ENCODE results near the gene TMC5. TPM values are rescaled to one million over a fixed set of nuclear protein-coding genes. Genes with fewer than 3 reads are reported as not detected.

TMC5 gene
- total and polyA plus RNA-seq, 2 experiments from 2014 or later = 2.3 to 4.8 TPM

DNA sequence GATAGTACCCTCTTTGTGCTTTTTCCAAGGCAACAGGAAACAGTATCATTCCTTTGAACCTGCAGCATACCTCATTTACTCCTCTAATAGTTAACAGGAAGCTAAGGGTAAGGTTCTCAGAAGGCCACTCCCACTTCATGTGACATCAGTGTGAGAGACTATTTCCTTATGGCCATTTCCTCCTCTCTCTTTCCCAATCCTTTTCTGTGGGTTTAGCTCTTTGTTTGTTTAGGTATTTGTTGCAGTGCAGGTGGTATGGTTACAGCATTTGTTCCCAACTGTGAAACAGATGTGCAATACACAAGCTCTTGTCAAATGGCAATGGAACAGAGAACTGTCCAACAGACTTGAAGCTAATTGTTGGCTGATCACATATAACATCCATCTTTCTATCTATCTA, 14.7 kb downstream of the TMC5 start:
- Mint-ChIP-seq H3K36me3 (ENCODE audit: low read depth) (no peaks in the 10 kb centered on the region), H3K27me3 (ENCODE audit: insufficient read depth, low read depth, poor library complexity) (peaks cover 2% of the 10 kb centered on the region)
- ATAC-seq = no peak

More for the DNA sequence above, 14.7 kb downstream of the TMC5 start:
- Histone ChIP-seq H3K27ac (ENCODE audit: low read depth) (no peak overlapping the region), H3K79me2 (replicated peaks; ENCODE audit: insufficient read depth) (no peaks in the 10 kb centered on the region), H3F3A (replicated peaks; ENCODE audit: low read depth) (no peaks in the 10 kb centered on the region), H3K4me3 (no peak overlapping the region), H3K4me2 (no peak overlapping the region), H4K20me1 (replicated peaks; ENCODE audit: insufficient read depth) (no peaks in the 10 kb centered on the region), H3K27me3 (ENCODE audit: insufficient read depth) (no peaks in the 10 kb centered on the region), H3K4me1 (ENCODE audit: insufficient read depth) (peaks cover 7% of the 10 kb centered on the region), H3K36me3 (ENCODE audit: insufficient read depth) (no peaks in the 10 kb centered on the region), H2AFZ (no peak overlapping the region), H3K9me2 (ENCODE audit: insufficient read depth) (no peaks in the 10 kb centered on the region)
- Mint-ChIP-seq H3K4me1 (peaks cover 13% of the 10 kb centered on the region; the same call in 2 of the 3 replicates), H3K9me3 (no peaks in the 10 kb centered on the region), H3K4me3 (no peak overlapping the region), H3K27ac (no peak overlapping the region)
- peak; percentile 51 for DNase-seq (ENCODE audit: low spot score)
- TF ChIP-seq JUNB (IDR thresholded peaks at IDR 0.05; ENCODE audit: unreplicated experiment) (no peak), ZNF331 (CRISPR knock-in tag; IDR thresholded peaks at IDR 0.05; ENCODE audit: low read depth) (no peak), EZH2phosphoT487 (IDR thresholded peaks at IDR 0.05; ENCODE audit: unreplicated experiment) (no peak), ZNF114 (CRISPR knock-in tag; IDR thresholded peaks at IDR 0.05) (no peak), EZH2 (IDR thresholded peaks at IDR 0.05; ENCODE audit: low read depth, unreplicated experiment) (no peak), POLR2AphosphoS5 (IDR thresholded peaks at IDR 0.05; ENCODE audit: low read depth) (no peak), CREB1 (CRISPR knock-in tag; IDR thresholded peaks at IDR 0.05; ENCODE audit: low read depth) (no peak), NANOG (IDR thresholded peaks at IDR 0.05; ENCODE audit: borderline replicate concordance) (no peak)
- TF ChIP-seq, protein P1, sequence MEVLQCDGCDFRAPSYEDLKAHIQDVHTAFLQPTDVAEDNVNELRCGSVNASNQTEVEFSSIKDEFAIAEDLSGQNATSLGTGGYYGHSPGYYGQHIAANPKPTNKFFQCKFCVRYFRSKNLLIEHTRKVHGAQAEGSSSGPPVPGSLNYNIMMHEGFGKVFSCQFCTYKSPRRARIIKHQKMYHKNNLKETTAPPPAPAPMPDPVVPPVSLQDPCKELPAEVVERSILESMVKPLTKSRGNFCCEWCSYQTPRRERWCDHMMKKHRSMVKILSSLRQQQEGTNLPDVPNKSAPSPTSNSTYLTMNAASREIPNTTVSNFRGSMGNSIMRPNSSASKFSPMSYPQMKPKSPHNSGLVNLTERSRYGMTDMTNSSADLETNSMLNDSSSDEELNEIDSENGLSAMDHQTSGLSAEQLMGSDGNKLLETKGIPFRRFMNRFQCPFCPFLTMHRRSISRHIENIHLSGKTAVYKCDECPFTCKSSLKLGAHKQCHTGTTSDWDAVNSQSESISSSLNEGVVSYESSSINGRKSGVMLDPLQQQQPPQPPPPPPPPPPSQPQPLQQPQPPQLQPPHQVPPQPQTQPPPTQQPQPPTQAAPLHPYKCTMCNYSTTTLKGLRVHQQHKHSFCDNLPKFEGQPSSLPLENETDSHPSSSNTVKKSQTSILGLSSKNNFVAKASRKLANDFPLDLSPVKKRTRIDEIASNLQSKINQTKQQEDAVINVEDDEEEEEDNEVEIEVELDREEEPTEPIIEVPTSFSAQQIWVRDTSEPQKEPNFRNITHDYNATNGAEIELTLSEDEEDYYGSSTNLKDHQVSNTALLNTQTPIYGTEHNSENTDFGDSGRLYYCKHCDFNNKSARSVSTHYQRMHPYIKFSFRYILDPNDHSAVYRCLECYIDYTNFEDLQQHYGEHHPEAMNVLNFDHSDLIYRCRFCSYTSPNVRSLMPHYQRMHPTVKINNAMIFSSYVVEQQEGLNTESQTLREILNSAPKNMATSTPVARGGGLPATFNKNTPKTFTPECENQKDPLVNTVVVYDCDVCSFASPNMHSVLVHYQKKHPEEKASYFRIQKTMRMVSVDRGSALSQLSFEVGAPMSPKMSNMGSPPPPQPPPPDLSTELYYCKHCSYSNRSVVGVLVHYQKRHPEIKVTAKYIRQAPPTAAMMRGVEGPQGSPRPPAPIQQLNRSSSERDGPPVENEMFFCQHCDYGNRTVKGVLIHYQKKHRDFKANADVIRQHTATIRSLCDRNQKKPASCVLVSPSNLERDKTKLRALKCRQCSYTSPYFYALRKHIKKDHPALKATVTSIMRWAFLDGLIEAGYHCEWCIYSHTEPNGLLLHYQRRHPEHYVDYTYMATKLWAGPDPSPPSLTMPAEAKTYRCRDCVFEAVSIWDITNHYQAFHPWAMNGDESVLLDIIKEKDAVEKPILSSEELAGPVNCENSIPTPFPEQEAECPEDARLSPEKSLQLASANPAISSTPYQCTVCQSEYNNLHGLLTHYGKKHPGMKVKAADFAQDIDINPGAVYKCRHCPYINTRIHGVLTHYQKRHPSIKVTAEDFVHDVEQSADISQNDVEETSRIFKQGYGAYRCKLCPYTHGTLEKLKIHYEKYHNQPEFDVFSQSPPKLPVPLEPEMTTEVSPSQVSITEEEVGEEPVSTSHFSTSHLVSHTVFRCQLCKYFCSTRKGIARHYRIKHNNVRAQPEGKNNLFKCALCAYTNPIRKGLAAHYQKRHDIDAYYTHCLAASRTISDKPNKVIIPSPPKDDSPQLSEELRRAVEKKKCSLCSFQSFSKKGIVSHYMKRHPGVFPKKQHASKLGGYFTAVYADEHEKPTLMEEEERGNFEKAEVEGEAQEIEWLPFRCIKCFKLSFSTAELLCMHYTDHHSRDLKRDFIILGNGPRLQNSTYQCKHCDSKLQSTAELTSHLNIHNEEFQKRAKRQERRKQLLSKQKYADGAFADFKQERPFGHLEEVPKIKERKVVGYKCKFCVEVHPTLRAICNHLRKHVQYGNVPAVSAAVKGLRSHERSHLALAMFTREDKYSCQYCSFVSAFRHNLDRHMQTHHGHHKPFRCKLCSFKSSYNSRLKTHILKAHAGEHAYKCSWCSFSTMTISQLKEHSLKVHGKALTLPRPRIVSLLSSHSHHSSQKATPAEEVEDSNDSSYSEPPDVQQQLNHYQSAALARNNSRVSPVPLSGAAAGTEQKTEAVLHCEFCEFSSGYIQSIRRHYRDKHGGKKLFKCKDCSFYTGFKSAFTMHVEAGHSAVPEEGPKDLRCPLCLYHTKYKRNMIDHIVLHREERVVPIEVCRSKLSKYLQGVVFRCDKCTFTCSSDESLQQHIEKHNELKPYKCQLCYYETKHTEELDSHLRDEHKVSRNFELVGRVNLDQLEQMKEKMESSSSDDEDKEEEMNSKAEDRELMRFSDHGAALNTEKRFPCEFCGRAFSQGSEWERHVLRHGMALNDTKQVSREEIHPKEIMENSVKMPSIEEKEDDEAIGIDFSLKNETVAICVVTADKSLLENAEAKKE (CRISPR knock-in tag; IDR thresholded peaks at IDR 0.05) = no peak
- TF ChIP-seq, protein P2, sequence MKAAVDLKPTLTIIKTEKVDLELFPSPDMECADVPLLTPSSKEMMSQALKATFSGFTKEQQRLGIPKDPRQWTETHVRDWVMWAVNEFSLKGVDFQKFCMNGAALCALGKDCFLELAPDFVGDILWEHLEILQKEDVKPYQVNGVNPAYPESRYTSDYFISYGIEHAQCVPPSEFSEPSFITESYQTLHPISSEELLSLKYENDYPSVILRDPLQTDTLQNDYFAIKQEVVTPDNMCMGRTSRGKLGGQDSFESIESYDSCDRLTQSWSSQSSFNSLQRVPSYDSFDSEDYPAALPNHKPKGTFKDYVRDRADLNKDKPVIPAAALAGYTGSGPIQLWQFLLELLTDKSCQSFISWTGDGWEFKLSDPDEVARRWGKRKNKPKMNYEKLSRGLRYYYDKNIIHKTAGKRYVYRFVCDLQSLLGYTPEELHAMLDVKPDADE (IDR thresholded peaks at IDR 0.05) = no peak
- TF ChIP-seq, protein P3, sequence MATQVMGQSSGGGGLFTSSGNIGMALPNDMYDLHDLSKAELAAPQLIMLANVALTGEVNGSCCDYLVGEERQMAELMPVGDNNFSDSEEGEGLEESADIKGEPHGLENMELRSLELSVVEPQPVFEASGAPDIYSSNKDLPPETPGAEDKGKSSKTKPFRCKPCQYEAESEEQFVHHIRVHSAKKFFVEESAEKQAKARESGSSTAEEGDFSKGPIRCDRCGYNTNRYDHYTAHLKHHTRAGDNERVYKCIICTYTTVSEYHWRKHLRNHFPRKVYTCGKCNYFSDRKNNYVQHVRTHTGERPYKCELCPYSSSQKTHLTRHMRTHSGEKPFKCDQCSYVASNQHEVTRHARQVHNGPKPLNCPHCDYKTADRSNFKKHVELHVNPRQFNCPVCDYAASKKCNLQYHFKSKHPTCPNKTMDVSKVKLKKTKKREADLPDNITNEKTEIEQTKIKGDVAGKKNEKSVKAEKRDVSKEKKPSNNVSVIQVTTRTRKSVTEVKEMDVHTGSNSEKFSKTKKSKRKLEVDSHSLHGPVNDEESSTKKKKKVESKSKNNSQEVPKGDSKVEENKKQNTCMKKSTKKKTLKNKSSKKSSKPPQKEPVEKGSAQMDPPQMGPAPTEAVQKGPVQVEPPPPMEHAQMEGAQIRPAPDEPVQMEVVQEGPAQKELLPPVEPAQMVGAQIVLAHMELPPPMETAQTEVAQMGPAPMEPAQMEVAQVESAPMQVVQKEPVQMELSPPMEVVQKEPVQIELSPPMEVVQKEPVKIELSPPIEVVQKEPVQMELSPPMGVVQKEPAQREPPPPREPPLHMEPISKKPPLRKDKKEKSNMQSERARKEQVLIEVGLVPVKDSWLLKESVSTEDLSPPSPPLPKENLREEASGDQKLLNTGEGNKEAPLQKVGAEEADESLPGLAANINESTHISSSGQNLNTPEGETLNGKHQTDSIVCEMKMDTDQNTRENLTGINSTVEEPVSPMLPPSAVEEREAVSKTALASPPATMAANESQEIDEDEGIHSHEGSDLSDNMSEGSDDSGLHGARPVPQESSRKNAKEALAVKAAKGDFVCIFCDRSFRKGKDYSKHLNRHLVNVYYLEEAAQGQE (IDR thresholded peaks at IDR 0.05; ENCODE audit: unreplicated experiment) = no peak
